ENCODE results near the gene NKAPL.

Gene NKAPL

GRCh38 chr6:28224131-28225055 lies 34.7 kb upstream of the NKAPL start:
- H3K9me3 ChIP-seq (ENCODE audit: control insufficient read depth, low read length) = no peaks in the 10 kb centered on the region
- H3K4me1 ChIP-seq (ENCODE audit: control insufficient read depth, insufficient read depth, low read length) = peaks cover 5% of the 10 kb centered on the region
- peaks cover 17% of the 10 kb centered on the region for H3K27me3 ChIP-seq (ENCODE audit: control insufficient read depth, insufficient read depth, low read length)
- H3K9ac ChIP-seq (ENCODE audit: low read length) = peak overlapping the region; percentile 68
- peaks cover 8% of the 10 kb centered on the region for H3K36me3 ChIP-seq (ENCODE audit: control insufficient read depth, insufficient read depth, low read length)
- peak overlapping the region; percentile 64 for H3K4me3 ChIP-seq (ENCODE audit: low read length)

GRCh38 chr6:28225056-28225834 lies 33.9 kb upstream of the NKAPL start, which contains the start of gene ZSCAN9:
TSS of gene ZSCAN9 (plus strand) at chr6:28225275. CDS start at chr6:28227085, 1,810 bp downstream.
- peaks cover 3% of the 10 kb centered on the region for H3K4me1 ChIP-seq (ENCODE audit: control insufficient read depth, insufficient read depth, low read length)
- peaks cover 15% of the 10 kb centered on the region for H3K27me3 ChIP-seq (ENCODE audit: control insufficient read depth, insufficient read depth, low read length)
- H3K9me3 ChIP-seq (ENCODE audit: control insufficient read depth, low read length) = no peaks in the 10 kb centered on the region
- peak within 1 kb of the TSS; percentile 68 for H3K9ac ChIP-seq (ENCODE audit: low read length)
- peaks cover 9% of the 10 kb centered on the region for H3K36me3 ChIP-seq (ENCODE audit: control insufficient read depth, insufficient read depth, low read length)
- peak within 1 kb of the TSS; percentile 64 for H3K4me3 ChIP-seq (ENCODE audit: low read length)

- Histone ChIP-seq H3K4me3 (ENCODE audit: low read length) (no peak overlapping the region), H3K27me3 (ENCODE audit: control insufficient read depth, insufficient read depth, low read length) (peaks cover 5% of the 10 kb centered on the region)
Measured at GRCh38 chr6:28226460-28226859, 32.6 kb upstream of the NKAPL start.

GRCh38 chr6:28232785-28233184 lies 26.3 kb upstream of the NKAPL start:
- Histone ChIP-seq H3K27me3 (ENCODE audit: control insufficient read depth, insufficient read depth, low read length) (no peaks in the 10 kb centered on the region), H3K9me3 (ENCODE audit: control insufficient read depth, low read length) (no peaks in the 10 kb centered on the region), H3K4me3 (ENCODE audit: low read length) (no peak overlapping the region), H3K36me3 (ENCODE audit: control insufficient read depth, insufficient read depth, low read length) (peaks cover 9% of the 10 kb centered on the region), H3K9ac (ENCODE audit: low read length) (no peak overlapping the region), H3K4me1 (ENCODE audit: control insufficient read depth, insufficient read depth, low read length) (no peaks in the 10 kb centered on the region)

More at GRCh38 chr6:28226460-28226859, 32.6 kb upstream of the NKAPL start:
- no peaks in the 10 kb centered on the region for H3K9me3 ChIP-seq (ENCODE audit: control insufficient read depth, low read length)
- peaks cover 9% of the 10 kb centered on the region for H3K36me3 ChIP-seq (ENCODE audit: control insufficient read depth, insufficient read depth, low read length)
- H3K4me1 ChIP-seq (ENCODE audit: control insufficient read depth, insufficient read depth, low read length) = peaks cover 3% of the 10 kb centered on the region
- H3K9ac ChIP-seq (ENCODE audit: low read length) = no peak overlapping the region

GRCh38 chr6:28235912-28236452 lies 23.1 kb upstream of the NKAPL start:
- H3K9ac ChIP-seq (ENCODE audit: low read length) = no peak overlapping the region
- H3K4me1 ChIP-seq (ENCODE audit: control insufficient read depth, insufficient read depth, low read length) = no peaks in the 10 kb centered on the region
- no peak overlapping the region for H3K4me3 ChIP-seq (ENCODE audit: low read length)
- no peaks in the 10 kb centered on the region for H3K27me3 ChIP-seq (ENCODE audit: control insufficient read depth, insufficient read depth, low read length)
- H3K36me3 ChIP-seq (ENCODE audit: control insufficient read depth, insufficient read depth, low read length) = peaks cover 6% of the 10 kb centered on the region
- H3K9me3 ChIP-seq (ENCODE audit: control insufficient read depth, low read length) = no peaks in the 10 kb centered on the region

- Histone ChIP-seq H3K9ac (ENCODE audit: low read length) (no peak overlapping the region), H3K36me3 (ENCODE audit: control insufficient read depth, insufficient read depth, low read length) (no peaks in the 10 kb centered on the region), H3K27me3 (ENCODE audit: control insufficient read depth, insufficient read depth, low read length) (no peaks in the 10 kb centered on the region), H3K9me3 (ENCODE audit: control insufficient read depth, low read length) (no peaks in the 10 kb centered on the region), H3K4me3 (ENCODE audit: low read length) (no peak overlapping the region), H3K4me1 (ENCODE audit: control insufficient read depth, insufficient read depth, low read length) (no peaks in the 10 kb centered on the region)
Measured at GRCh38 chr6:28239636-28240035, 19.5 kb upstream of the NKAPL start.

- Histone ChIP-seq H3K36me3 (ENCODE audit: control insufficient read depth, insufficient read depth, low read length) (peaks cover 6% of the 10 kb centered on the region), H3K4me1 (ENCODE audit: control insufficient read depth, insufficient read depth, low read length) (no peaks in the 10 kb centered on the region), H3K9ac (ENCODE audit: low read length) (no peak overlapping the region), H3K27me3 (ENCODE audit: control insufficient read depth, insufficient read depth, low read length) (no peaks in the 10 kb centered on the region), H3K9me3 (ENCODE audit: control insufficient read depth, low read length) (no peaks in the 10 kb centered on the region), H3K4me3 (ENCODE audit: low read length) (no peak overlapping the region)
Measured at GRCh38 chr6:28240471-28240870, 18.6 kb upstream of the NKAPL start.

GRCh38 chr6:28243946-28244345 lies 15.2 kb upstream of the NKAPL start:
- no peaks in the 10 kb centered on the region for H3K27me3 ChIP-seq (ENCODE audit: control insufficient read depth, insufficient read depth, low read length)
- H3K9ac ChIP-seq (ENCODE audit: low read length) = no peak overlapping the region
- no peaks in the 10 kb centered on the region for H3K4me1 ChIP-seq (ENCODE audit: control insufficient read depth, insufficient read depth, low read length)
- H3K4me3 ChIP-seq (ENCODE audit: low read length) = no peak overlapping the region
- peaks cover 6% of the 10 kb centered on the region for H3K36me3 ChIP-seq (ENCODE audit: control insufficient read depth, insufficient read depth, low read length)
- H3K9me3 ChIP-seq (ENCODE audit: control insufficient read depth, low read length) = no peaks in the 10 kb centered on the region

GRCh38 chr6:28245206-28245941 lies 13.7 kb upstream of the NKAPL start:
- peaks cover 6% of the 10 kb centered on the region for H3K36me3 ChIP-seq (ENCODE audit: control insufficient read depth, insufficient read depth, low read length)

GRCh38 chr6:28248916-28249315 lies 10.2 kb upstream of the NKAPL start:
- peaks cover 15% of the 10 kb centered on the region for H3K4me1 ChIP-seq (ENCODE audit: control insufficient read depth, insufficient read depth, low read length)
- no peaks in the 10 kb centered on the region for H3K9me3 ChIP-seq (ENCODE audit: control insufficient read depth, low read length)
- no peaks in the 10 kb centered on the region for H3K27me3 ChIP-seq (ENCODE audit: control insufficient read depth, insufficient read depth, low read length)
- H3K9ac ChIP-seq (ENCODE audit: low read length) = no peak overlapping the region
- no peak overlapping the region for H3K4me3 ChIP-seq (ENCODE audit: low read length)
- peaks cover 6% of the 10 kb centered on the region for H3K36me3 ChIP-seq (ENCODE audit: control insufficient read depth, insufficient read depth, low read length)

More at GRCh38 chr6:28245206-28245941, 13.7 kb upstream of the NKAPL start:
- Histone ChIP-seq H3K4me3 (ENCODE audit: low read length) (no peak overlapping the region), H3K9ac (ENCODE audit: low read length) (no peak overlapping the region), H3K4me1 (ENCODE audit: control insufficient read depth, insufficient read depth, low read length) (peaks cover under 1% of the 10 kb centered on the region), H3K27me3 (ENCODE audit: control insufficient read depth, insufficient read depth, low read length) (no peaks in the 10 kb centered on the region), H3K9me3 (ENCODE audit: control insufficient read depth, low read length) (no peaks in the 10 kb centered on the region)

- H3K4me1 ChIP-seq (ENCODE audit: control insufficient read depth, insufficient read depth, low read length) = peaks cover 15% of the 10 kb centered on the region
- no peak overlapping the region for H3K9ac ChIP-seq (ENCODE audit: low read length)
- H3K4me3 ChIP-seq (ENCODE audit: low read length) = no peak overlapping the region
- H3K9me3 ChIP-seq (ENCODE audit: control insufficient read depth, low read length) = no peaks in the 10 kb centered on the region
- H3K27me3 ChIP-seq (ENCODE audit: control insufficient read depth, insufficient read depth, low read length) = peaks cover 3% of the 10 kb centered on the region
- H3K36me3 ChIP-seq (ENCODE audit: control insufficient read depth, insufficient read depth, low read length) = no peaks in the 10 kb centered on the region
Measured at GRCh38 chr6:28250747-28251146, 8.3 kb upstream of the NKAPL start.
